AG04450 (cell line): ENCODE results near the gene COQ8B. TPM values are rescaled to one million over a fixed set of nuclear protein-coding genes. Genes with fewer than 3 reads are reported as not detected.

Experiments used
- CTCF ChIA-PET: fragments of 300-600, 350-600 bp; formaldehyde crosslinking; extraction: SDS; loops from one replicate; lab custom pipeline; 2022; ENCODE audit warnings: antibody characterized with exemption, inconsistent platforms; lab: Charles Lee
- POLR2A ChIA-PET: fragments of 350-600 bp; formaldehyde crosslinking; extraction: SDS; loops from one replicate; lab custom pipeline; 2021; ENCODE audit warnings: antibody characterized with exemption, inconsistent platforms; lab: Yijun Ruan, JAX
- DNase-seq: peaks from one replicate; pipeline ENCODE4 v3.0.0-alpha.2; 2011; ENCODE audit warnings: low read depth, low spot score
- H3K27ac ChIP-seq: one replicate; pipeline ENCODE4 v1.5.1; 2012; ENCODE audit warnings: low read depth, low read length, control low read depth
- H3K27me3 ChIP-seq: one replicate; pipeline ENCODE4 v1.6.0; 2012; ENCODE audit warnings: low read length; ENCODE audit not compliant: control insufficient read depth, insufficient read depth
- H3K4me3 ChIP-seq: 2 replicates; pipeline ENCODE4 v1.5.1; 2011; ENCODE audit warnings: mild to moderate bottlenecking, low read depth, low read length, control low read depth
- H3K9me3 ChIP-seq: 2 replicates; pipeline ENCODE4 v1.5.1; 2012; ENCODE audit warnings: low read length; ENCODE audit not compliant: control insufficient read depth, insufficient read depth
- polyA plus RNA-seq: library from polyadenylated mRNA; depleted of rRNA; stranded (reverse); fragments of >200 nt; gene quantifications from 2 replicates; pipeline ENCODE4 v1.2.3, GENCODE V29; 2011
- TF ChIP-seq, protein P1 (sequence below): IDR thresholded peaks from 2 replicates; pipeline ENCODE4 v1.5.1; 2011; ENCODE audit warnings: low read depth, low read length, control low read depth, inconsistent platforms

The COQ8B gene
- polyA plus RNA-seq, 1 experiment = 16.0 TPM

DNA sequence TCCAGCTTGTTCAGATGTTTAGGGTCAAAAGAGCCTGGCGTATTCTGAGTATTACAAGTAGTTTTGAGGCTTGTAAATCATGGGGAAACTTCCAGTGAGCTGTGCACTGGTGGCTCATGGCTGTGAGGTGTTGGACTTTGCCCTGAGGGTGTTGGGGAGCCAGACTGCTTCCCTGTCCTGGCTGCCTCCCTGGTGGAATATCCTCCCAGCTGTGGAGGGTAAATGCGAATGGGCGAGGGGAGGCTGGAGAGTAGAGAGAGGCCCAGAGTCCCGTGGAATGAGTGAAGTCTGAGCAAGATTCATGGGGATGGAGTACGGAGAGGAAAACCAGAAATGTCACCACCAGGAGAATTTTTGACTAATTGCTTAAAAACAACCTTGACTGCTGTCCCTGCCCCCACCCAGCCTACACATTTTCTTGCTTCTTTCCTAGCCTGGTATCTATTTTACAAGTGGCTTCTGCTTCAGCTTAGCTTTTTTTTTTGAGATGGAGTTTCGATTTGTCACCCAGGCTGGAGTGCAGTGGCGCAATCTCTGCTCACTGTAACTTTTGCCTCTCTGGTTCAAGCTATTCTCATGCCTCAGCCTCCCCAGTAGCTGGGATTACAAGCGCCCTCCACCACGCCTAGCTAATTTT, 38.0 kb upstream of the COQ8B start:
- Histone ChIP-seq H3K4me3 (peak overlapping the region; percentile 1; the same call in 1 of the 2 replicates), H3K27me3 (no peaks in the 10 kb centered on the region), H3K27ac (no peak overlapping the region), H3K9me3 (no peaks in the 10 kb centered on the region)
- TF ChIP-seq, protein P1, sequence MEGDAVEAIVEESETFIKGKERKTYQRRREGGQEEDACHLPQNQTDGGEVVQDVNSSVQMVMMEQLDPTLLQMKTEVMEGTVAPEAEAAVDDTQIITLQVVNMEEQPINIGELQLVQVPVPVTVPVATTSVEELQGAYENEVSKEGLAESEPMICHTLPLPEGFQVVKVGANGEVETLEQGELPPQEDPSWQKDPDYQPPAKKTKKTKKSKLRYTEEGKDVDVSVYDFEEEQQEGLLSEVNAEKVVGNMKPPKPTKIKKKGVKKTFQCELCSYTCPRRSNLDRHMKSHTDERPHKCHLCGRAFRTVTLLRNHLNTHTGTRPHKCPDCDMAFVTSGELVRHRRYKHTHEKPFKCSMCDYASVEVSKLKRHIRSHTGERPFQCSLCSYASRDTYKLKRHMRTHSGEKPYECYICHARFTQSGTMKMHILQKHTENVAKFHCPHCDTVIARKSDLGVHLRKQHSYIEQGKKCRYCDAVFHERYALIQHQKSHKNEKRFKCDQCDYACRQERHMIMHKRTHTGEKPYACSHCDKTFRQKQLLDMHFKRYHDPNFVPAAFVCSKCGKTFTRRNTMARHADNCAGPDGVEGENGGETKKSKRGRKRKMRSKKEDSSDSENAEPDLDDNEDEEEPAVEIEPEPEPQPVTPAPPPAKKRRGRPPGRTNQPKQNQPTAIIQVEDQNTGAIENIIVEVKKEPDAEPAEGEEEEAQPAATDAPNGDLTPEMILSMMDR = no peak
- CTCF ChIA-PET = interaction anchor here (2.2 kb wide), 1 partner anchor 121 kb away, joined by 5 read pairs; no protein-coding TSS in a partner anchor
- no peak for DNase-seq
- POLR2A ChIA-PET = interaction anchor here (0.7 to 1.7 kb wide), 3 partner anchors 11 to 37 kb away, joined by 4 to 16 read pairs (median 7); no protein-coding TSS in a partner anchor

DNA sequence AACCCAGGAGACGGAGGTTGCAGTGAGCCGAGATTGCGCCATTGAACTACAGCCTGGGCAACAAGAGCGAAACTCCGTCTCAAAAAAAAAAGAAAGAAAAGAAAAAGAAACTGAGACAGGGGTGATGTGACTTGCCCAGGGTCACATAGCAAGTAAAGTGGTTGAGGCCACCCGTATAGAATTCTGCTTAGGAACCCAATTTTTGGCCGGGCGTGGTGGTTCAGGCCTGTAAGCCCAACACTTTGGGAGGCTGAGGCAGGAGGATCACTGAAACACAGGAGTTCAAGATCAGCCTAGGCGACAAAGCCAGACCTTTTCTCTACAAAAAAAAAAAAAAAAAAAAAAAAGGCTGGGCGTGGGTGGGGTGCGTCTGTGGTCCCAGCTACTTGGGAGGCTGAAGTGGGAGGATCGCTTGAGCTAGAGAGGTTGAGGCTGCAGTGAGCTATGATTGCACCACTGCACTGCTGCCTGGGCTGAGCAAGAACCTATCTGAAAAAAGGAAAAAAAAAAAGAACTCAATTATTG, 35.6 kb upstream of the COQ8B start:
- ChIA-PET CTCF (interaction anchor here (1.2 kb wide), 1 partner anchor 89 kb away, joined by 3 read pairs; no protein-coding TSS in a partner anchor), POLR2A (interaction anchor here (0.6 to 0.7 kb wide), 2 partner anchors 26 to 61 kb away, joined by 3 read pairs; partner anchors contain the start of gene RAB4B)

DNA sequence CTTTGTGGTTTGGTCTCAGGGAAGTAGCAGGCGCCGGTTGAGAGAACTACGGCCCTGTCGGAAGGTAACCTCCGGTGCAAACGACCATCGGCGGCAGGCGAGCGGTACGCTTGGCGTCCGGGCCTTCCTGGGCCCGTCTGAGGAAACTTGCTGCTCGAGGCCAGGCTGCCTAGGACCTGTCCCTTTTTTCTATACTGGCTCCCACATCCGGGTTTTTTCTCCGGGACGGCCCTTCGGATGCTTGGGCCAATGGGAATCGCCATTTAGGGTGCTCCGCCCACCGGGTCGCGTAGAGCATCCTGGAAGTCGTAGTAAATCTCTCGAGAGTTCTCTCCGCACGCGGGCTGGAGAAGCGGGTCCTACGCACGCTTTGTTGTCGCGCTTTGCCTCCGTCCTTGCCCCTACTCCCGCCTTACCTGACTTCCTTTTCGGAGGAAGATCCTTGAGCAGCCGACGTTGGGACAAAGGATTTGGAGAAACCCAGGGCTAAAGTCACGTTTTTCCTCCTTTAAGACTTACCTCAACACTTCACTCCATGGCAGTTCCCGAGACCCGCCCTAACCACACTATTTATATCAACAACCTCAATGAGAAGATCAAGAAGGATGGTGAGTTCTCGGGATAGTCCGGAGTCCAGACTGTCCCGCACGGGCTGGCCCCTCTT, 34.3 kb upstream of the COQ8B start, which contains the start of gene SNRPA:
Gene SNRPA (plus strand): TSS at position 330 of the 664 bp plus-strand sequence. CDS start 206 bp downstream, at position 536.
- ChIA-PET CTCF (interaction anchor here (1.7 kb wide), 1 partner anchor 88 kb away, joined by 7 read pairs; no protein-coding TSS in a partner anchor), POLR2A (interaction anchor here (0.6 to 1.8 kb wide), 10 partner anchors 9 to 105 kb away, joined by 3 to 28 read pairs (median 8); partner anchors contain the start of genes COQ8B, EGLN2, ITPKC and NUMBL)
- TF ChIP-seq, protein P1 = no peak

More for the DNA sequence above, 35.6 kb upstream of the COQ8B start:
- Histone ChIP-seq H3K27me3 (no peaks in the 10 kb centered on the region), H3K4me3 (peak overlapping the region; percentile 94), H3K9me3 (no peaks in the 10 kb centered on the region), H3K27ac (no peak overlapping the region)
- DNase-seq = no peak
- TF ChIP-seq, protein P1 = no peak

DNA sequence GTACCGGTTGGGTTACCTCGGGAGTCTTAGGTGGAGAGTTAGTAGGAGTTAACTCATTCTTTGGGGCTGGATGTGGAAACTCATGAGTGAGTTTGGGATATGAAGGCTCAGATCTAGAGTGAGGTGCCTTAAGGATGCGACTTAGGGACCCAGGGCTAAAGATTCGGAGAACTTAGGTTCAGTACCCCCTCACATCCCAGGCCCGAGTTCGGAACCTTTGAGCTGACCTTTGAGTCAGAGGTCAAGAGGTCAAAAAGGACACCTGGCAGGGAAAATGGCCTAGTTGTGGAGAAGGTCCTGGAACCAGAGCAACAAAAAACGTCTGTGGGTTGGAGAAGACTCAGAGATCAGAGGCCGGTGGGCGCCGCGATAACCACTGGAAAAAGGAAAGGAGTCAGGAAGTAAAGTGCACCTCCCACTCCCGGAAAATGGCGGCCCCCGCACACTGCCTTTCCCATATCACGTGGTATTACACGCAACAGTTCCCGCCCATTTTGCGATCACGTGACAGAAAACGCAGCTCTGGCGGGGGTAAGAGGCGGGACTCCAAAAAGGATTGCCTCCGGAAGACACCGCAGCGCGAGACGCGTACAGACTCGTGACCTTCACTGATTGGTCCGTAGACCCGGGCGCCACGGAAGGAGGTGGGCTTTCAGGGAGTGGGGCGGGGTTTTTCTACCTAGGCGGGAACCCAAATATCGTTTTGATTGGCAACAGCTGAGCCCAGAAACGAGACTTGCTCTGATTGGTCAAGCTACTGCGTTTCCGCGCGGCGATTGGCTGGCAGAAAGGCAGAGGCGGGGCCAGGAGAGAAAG, 33.6 kb upstream of the COQ8B start, which contains the start of gene ACTMAP:
Gene ACTMAP (minus strand): TSS at position 420 of the 816 bp plus-strand sequence. CDS start 674 bp downstream, outside the sequence.
- Histone ChIP-seq H3K4me3 (peak within 1 kb of the TSS; percentile 94), H3K9me3 (no peaks in the 10 kb centered on the region), H3K27me3 (no peaks in the 10 kb centered on the region), H3K27ac (peak within 1 kb of the TSS; percentile 96)
- CTCF ChIA-PET = interaction anchor here (0.8 to 1.7 kb wide), 2 partner anchors 87 to 115 kb away, joined by 3 to 7 read pairs; no protein-coding TSS in a partner anchor
- DNase-seq = peak; percentile 100
- TF ChIP-seq, protein P1 = no peak
- POLR2A ChIA-PET = interaction anchor here (0.6 to 1.8 kb wide), 10 partner anchors 9 to 105 kb away, joined by 3 to 28 read pairs (median 8); partner anchors contain the start of genes COQ8B, EGLN2, ITPKC and NUMBL

More for the DNA sequence above, 34.3 kb upstream of the COQ8B start, which contains the start of gene SNRPA:
- H3K4me3 ChIP-seq = peak within 1 kb of the TSS; percentile 94
- no peaks in the 10 kb centered on the region for H3K27me3 ChIP-seq
- DNase-seq = peak; percentile 94
- no peaks in the 10 kb centered on the region for H3K9me3 ChIP-seq
- peak within 1 kb of the TSS; percentile 96 for H3K27ac ChIP-seq
